LNCaP clone FGC (cell line): Measurements from ENCODE around the gene INPP4A.
"Not testable (repeated sequence)": the region's sequence is repeated elsewhere in the genome, so short reads cannot be mapped to it uniquely, and the experiment has no call there.

ENCODE experiments used
- DNase-seq: peaks from one replicate; pipeline ENCODE4 v3.0.0-alpha.2; 2011; ENCODE audit warnings: low read depth
- H3K4me3 ChIP-seq: 2 replicates; pipeline ENCODE4 v1.5.1; 2011; ENCODE audit warnings: mild to moderate bottlenecking, low read depth, low read length, control low read depth
- TF ChIP-seq, protein P1 (sequence below): IDR thresholded peaks from 2 replicates; pipeline ENCODE4 v1.5.1; 2012; ENCODE audit warnings: mild to moderate bottlenecking; ENCODE audit not compliant: control insufficient read depth, insufficient read depth; ENCODE audit errors: extremely low read depth

INPP4A gene

DNA sequence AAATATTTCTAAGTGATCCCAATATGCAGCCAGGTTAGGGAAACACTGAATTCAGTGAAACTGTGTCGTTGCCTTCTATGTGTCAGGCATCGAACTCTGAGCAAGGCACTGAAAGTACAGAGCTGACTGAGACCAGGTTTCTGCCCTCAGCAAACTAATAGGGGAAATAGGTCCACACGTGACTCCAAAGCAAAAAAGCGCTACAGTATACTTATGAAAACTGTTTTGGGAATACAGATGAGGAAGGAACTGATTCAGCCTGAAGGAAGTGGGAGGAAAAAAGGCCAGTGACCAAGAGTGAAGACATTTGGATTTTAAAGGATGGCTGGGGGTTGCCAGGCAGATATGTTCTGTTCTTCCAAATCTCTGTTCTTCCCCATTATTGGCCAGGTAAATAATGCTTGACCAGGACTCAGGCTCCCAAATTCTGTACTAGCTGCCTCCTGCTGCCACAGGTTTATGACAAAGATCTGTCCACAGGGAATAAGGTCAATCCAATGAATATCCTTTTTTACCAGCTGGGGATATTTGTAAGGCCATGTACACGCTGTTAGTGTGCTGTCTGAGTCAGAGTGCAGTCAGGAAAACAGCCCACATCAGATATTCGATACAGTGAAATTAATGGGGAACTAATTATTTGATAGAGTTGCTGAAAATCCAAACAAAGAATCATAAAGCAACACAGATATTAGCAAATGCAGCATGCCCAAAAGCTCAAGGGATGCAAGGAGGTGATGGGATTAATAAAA lies 24.5 kb upstream of the INPP4A start:
- DNase-seq: no peak
- no peak overlapping the region for H3K4me3 ChIP-seq
- TF ChIP-seq, protein P1, sequence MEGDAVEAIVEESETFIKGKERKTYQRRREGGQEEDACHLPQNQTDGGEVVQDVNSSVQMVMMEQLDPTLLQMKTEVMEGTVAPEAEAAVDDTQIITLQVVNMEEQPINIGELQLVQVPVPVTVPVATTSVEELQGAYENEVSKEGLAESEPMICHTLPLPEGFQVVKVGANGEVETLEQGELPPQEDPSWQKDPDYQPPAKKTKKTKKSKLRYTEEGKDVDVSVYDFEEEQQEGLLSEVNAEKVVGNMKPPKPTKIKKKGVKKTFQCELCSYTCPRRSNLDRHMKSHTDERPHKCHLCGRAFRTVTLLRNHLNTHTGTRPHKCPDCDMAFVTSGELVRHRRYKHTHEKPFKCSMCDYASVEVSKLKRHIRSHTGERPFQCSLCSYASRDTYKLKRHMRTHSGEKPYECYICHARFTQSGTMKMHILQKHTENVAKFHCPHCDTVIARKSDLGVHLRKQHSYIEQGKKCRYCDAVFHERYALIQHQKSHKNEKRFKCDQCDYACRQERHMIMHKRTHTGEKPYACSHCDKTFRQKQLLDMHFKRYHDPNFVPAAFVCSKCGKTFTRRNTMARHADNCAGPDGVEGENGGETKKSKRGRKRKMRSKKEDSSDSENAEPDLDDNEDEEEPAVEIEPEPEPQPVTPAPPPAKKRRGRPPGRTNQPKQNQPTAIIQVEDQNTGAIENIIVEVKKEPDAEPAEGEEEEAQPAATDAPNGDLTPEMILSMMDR: no peak

DNA sequence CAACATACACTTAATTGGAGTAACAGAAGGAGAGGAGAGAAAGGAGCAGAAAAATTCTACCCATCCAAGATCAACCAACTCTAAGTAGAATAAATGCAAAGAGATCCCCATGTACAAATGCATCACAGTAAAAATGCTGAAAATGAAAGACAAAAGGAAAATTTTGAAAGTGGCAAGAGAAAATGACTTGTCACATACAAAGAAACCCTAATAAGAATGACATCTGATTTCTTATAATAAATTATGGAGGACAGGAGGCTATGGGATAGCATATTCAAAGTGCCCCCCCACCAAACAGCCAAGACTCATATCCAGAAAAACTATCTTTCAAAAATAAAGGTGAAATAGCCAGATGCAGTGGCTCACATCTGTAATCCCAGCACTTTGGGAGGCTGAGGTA lies 22.2 kb upstream of the INPP4A start:
- TF ChIP-seq, protein P1: no peak
- no peak overlapping the region for H3K4me3 ChIP-seq
- DNase-seq: no peak

DNA sequence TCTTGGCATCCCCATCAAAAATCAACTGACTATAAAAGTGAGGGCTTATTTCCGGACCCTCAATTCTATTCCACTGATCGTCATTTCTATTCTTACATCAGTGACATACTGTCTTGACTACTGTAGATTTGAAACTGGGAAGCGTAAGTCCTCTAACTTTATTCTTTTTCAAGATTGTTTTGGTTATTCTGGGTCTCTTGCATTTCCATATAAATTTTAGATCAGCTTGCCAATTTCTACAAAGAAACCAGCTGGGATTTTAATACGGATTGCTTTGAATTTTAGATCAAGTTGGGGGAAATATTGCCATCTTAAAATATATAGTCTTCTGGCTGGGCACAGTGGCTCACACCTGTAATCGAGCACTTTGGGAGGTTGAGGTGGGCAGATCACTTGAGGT lies 17.9 kb upstream of the INPP4A start:
- DNase-seq: no peak
- TF ChIP-seq, protein P1: no peak

DNA sequence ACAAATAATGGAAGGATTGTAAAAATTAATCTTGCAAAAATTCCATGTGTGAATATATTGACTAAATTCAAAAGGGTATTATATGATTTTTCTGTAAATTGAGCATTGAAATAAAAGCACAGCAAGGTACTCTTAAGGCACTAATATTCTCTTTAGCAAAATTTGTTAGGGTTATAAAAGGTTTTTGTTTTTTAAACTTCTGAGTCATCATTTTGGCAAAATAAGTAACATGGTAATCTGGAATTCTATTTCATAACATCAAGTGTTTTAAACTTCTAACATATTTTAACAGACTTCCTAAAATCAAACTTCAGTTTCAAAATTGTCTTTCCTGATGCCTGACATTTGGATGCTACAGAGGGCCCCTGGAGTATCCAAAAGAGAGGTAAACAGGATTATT lies 12.5 kb upstream of the INPP4A start:
- no peak overlapping the region for H3K4me3 ChIP-seq
- TF ChIP-seq, protein P1: no peak
- DNase-seq: no peak

More for the DNA sequence above, 17.9 kb upstream of the INPP4A start:
- H3K4me3 ChIP-seq: no peak overlapping the region

DNA sequence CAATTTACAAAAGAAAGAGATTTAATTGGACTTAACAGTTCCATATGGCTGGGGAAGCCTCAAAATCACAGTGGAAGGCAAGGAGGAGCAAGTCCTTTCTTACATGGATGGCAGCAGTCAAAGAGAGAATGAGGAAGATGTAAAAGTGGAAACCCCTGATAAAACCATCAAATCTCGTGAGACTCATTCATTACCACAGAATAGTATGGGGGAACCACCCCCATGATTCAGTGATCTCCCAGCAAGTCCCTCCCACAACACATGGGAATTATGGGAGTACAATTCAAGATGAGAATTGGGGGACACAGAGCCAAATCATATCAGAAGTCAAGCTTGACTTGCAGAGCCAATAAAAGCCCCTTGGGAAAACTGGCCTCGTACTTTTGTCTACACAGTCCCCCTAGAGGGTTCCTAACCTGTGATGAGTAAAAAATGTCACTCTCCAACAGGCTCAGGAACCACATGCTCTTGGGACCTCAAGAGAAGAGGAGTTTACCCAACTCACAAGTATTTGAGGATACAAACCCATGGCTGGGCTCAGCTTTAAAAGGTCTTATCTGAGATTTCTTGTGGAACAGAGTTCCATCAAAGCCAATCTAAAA lies 11.2 kb upstream of the INPP4A start:
- no peak overlapping the region for H3K4me3 ChIP-seq
- TF ChIP-seq, protein P1: no peak
- no peak for DNase-seq

DNA sequence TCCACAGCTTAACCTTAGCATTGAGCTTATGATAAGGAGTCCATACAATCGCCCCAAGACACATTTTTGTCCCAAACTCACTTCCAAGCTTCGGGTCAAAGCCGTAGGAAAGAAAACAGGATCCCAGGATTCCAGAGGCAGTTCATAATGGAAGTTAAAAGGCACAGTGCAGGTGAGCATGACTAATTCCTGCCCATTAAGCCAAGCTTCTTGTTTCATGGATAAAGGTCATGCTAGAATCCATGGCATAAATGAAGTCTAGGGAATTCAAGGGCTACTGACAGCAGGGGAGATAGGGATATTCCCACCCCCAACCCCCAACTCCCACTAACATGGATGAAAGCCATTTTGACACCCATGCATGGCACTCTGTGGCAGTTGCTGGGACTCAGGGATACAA lies 10.2 kb upstream of the INPP4A start:
- no peak for DNase-seq
- TF ChIP-seq, protein P1: no peak
- no peak overlapping the region for H3K4me3 ChIP-seq

DNA sequence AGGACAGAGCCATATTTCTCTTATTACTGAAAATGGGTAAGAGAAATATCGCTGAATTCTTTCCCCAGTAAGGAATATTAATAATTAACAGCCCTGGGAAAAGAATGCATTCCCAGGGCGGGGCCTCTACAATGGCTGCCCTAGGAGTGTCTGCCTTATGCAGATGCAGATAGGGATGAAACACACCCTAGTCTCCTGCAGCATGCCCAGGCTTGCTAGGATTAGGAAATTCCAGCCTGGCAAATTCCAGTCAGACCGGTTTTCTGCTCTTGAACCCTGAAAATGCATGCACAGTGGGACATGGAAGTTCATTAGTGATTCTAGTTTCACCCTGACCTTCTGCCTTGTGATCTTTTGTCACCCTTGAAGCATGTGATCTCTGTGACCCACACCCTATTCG lies 9.0 kb upstream of the INPP4A start:
- not testable (repeated sequence) for DNase-seq, H3K4me3 ChIP-seq
